Right lobe of liver (tissue), 4 donors: ENCODE results near the gene LYST.

Source experiments
- CTCF ChIP-seq, 4 donors: fragments of 200-600 bp in 3 of 4; fragments of 450-650 bp in 1 of 4; IDR thresholded peaks; one replicate each; pipeline versions ENCODE4 v1.5.1 to v1.8.0; 2016 to 2022; ENCODE audit warnings: antibody characterized with exemption in 4 of 4, mild to moderate bottlenecking in 2 of 4
- POLR2A ChIP-seq: fragments of 450-650 bp; IDR thresholded peaks from one replicate; pipeline ENCODE4 v1.6.1; 2017; ENCODE audit warnings: antibody characterized with exemption, mild to moderate bottlenecking
- donor health status: DM: no; HTN: no; CAD: no.
- donor health status: DM: no; HTN: no; CAD: no.
- donor health status: DM: no; HTN: yes; CAD: no.

GRCh38 chr1:235648954-235649367 is 217.7 kb downstream of the LYST start:
- no peak for TF ChIP-seq POLR2A
- no peak for TF ChIP-seq CTCF (IDR thresholded peaks at IDR 0.05)
